HL-60 (cell line): ENCODE data around the gene THRB.

Experiments used
- DNase-seq, 2 experiments: peaks; one replicate each; pipeline ENCODE4 v3.0.0-alpha.2; 2010 to 2020; ENCODE audit warnings: low read depth in 1 of 2, low spot score in 1 of 2
- H3K27ac ChIP-seq: fragments of 250-450 bp; sonication (Bioruptor Pico); replicated peaks from 2 replicates; pipeline ENCODE4 v1.5.1; 2020; ENCODE audit warnings: mild to moderate bottlenecking, moderate library complexity
- H3K27me3 ChIP-seq: fragments of 250-450 bp; sonication (Bioruptor Pico); 2 replicates; pipeline ENCODE4 v1.5.1; 2021; ENCODE audit warnings: mild to moderate bottlenecking, moderate library complexity; ENCODE audit not compliant: insufficient read depth, poor library complexity, severe bottlenecking
- H3K4me3 ChIP-seq: replicated peaks from 2 replicates; pipeline ENCODE4 v1.5.1; 2011; ENCODE audit warnings: mild to moderate bottlenecking, control low read depth, low read length; ENCODE audit not compliant: insufficient read depth
- CTCF ChIP-seq: IDR thresholded peaks from one replicate; pipeline ENCODE4 v1.5.1; 2011; ENCODE audit warnings: low read length, control low read depth, inconsistent platforms; ENCODE audit not compliant: insufficient read depth
- GABPA ChIP-seq: IDR thresholded peaks from 2 replicates; pipeline ENCODE4 v1.6.1; 2012; ENCODE audit warnings: low read depth
- POLR2AphosphoS5 ChIP-seq: IDR thresholded peaks from 2 replicates; pipeline ENCODE4 v1.6.1; 2012; ENCODE audit warnings: low read depth
- REST ChIP-seq: IDR thresholded peaks from 2 replicates; pipeline ENCODE4 v1.6.1; 2012; ENCODE audit warnings: low read depth; ENCODE audit not compliant: insufficient replicate concordance
- SPI1 ChIP-seq: IDR thresholded peaks from 2 replicates; pipeline ENCODE4 v1.6.1; 2012; ENCODE audit warnings: low read depth, mild to moderate bottlenecking, borderline replicate concordance

Gene THRB

GRCh38 chr3:24525022-24525421 lies 30.4 kb upstream of the THRB start:
- H3K27ac ChIP-seq, result no peak overlapping the region
- DNase-seq, result no peak
- peaks cover 30% of the 10 kb centered on the region for H3K27me3 ChIP-seq
- TF ChIP-seq REST, result no peak
- no peak for TF ChIP-seq CTCF
- no peak for TF ChIP-seq GABPA
- no peak for TF ChIP-seq POLR2AphosphoS5
- TF ChIP-seq SPI1, result no peak
- no peak overlapping the region for H3K4me3 ChIP-seq

GRCh38 chr3:24523988-24524727 lies 29.5 kb upstream of the THRB start:
- no peak overlapping the region for H3K4me3 ChIP-seq
- no peak overlapping the region for H3K27ac ChIP-seq
- no peak for TF ChIP-seq GABPA
- no peak for TF ChIP-seq POLR2AphosphoS5
- no peak for TF ChIP-seq SPI1
- no peak for TF ChIP-seq CTCF
- TF ChIP-seq REST, result no peak
- peaks cover 32% of the 10 kb centered on the region for H3K27me3 ChIP-seq
- no peak for DNase-seq

GRCh38 chr3:24523215-24523614 lies 28.6 kb upstream of the THRB start:
- no peak overlapping the region for H3K4me3 ChIP-seq
- no peak for DNase-seq
- peaks cover 32% of the 10 kb centered on the region for H3K27me3 ChIP-seq
- TF ChIP-seq POLR2AphosphoS5 (no peak), SPI1 (no peak), GABPA (no peak), CTCF (no peak), REST (no peak)
- no peak overlapping the region for H3K27ac ChIP-seq
